ENCODE measurements around the gene KCNJ16. TPM values are rescaled to one million over a fixed set of nuclear protein-coding genes. Genes with fewer than 3 reads are reported as not detected.

The KCNJ16 gene
- total RNA-seq, 1 donor from 2014 or later: 0.27 TPM

- H3K27ac Mint-ChIP-seq (ENCODE audit: unreplicated experiment): no peak overlapping the region
- H3K4me3 Mint-ChIP-seq (ENCODE audit: unreplicated experiment): no peak overlapping the region
- no peaks in the 10 kb centered on the region for H3K27me3 Mint-ChIP-seq (ENCODE audit: unreplicated experiment)
- no peaks in the 10 kb centered on the region for H3K4me1 Mint-ChIP-seq (ENCODE audit: low read depth, unreplicated experiment)
- H3K9me3 Mint-ChIP-seq (ENCODE audit: unreplicated experiment): no peaks in the 10 kb centered on the region
- H3K36me3 Mint-ChIP-seq (ENCODE audit: unreplicated experiment): no peaks in the 10 kb centered on the region
- no peak for DNase-seq
- no peak for TF ChIP-seq CTCF (IDR thresholded peaks at IDR 0.05; ENCODE audit: partially characterized antibody, unreplicated experiment)
Measured at GRCh38 chr17:70184207-70184606, 109.2 kb downstream of the KCNJ16 start.

GRCh38 chr17:70184770-70185169, 109.7 kb downstream of the KCNJ16 start:
- Mint-ChIP-seq H3K4me1 (ENCODE audit: low read depth, unreplicated experiment) (no peaks in the 10 kb centered on the region), H3K4me3 (ENCODE audit: unreplicated experiment) (no peak overlapping the region), H3K27ac (ENCODE audit: unreplicated experiment) (no peak overlapping the region), H3K9me3 (ENCODE audit: unreplicated experiment) (no peaks in the 10 kb centered on the region), H3K36me3 (ENCODE audit: unreplicated experiment) (no peaks in the 10 kb centered on the region), H3K27me3 (ENCODE audit: unreplicated experiment) (no peaks in the 10 kb centered on the region)
- TF ChIP-seq CTCF (IDR thresholded peaks at IDR 0.05; ENCODE audit: partially characterized antibody, unreplicated experiment): no peak
- no peak for DNase-seq

Other genes starting within 250 kb of the KCNJ16 start
- 1.3 TPM for gene KCNJ2, start 94.3 kb downstream of the KCNJ16 start, total RNA-seq (ENCODE audit: unreplicated experiment)